ENCODE measurements around the gene NOL9.

DNA sequence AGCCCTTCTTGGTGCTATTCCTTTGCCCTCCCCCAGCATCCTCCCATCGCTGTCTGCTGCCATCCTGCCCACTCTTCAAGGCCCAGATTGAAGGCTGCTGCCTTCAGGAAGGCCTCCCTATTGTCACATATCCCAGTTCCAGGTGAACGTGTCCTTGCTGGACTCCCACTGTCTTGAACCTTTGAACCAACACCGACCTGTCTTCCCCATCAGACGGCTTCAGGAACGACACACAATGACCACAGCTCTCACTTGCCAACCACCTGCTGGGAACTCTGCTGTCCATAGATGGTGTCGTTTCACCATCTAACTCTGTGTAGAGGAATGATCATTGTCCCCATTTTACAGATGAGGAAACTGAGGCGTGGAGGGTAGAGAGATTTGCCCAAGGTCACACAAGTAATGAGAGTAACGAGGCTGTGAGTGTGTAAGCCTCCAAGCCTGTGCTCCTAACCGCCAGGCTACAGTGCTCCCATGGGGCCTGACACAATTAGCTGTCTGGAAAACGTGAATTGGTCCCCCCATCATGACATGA is 53.0 kb downstream of the NOL9 start:
- TF ChIP-seq CTCF (IDR thresholded peaks at IDR 0.05) = no peak
- no peak for TF ChIP-seq POLR2A (IDR thresholded peaks at IDR 0.05)
